HTR-8/SVneo (cell line): ENCODE results near the gene ZNF563.

ENCODE experiments used
- DNase-seq: peaks from one replicate; pipeline ENCODE4 v3.0.0; 2011; ENCODE audit warnings: low spot score, mixed read lengths; ENCODE audit not compliant: insufficient read length
- FAIRE-seq: peaks from 2 replicates; lab custom pipeline; 2011; peaks lifted over from hg19 to GRCh38; lab: Jason Lieb, UNC

The ZNF563 gene

DNA sequence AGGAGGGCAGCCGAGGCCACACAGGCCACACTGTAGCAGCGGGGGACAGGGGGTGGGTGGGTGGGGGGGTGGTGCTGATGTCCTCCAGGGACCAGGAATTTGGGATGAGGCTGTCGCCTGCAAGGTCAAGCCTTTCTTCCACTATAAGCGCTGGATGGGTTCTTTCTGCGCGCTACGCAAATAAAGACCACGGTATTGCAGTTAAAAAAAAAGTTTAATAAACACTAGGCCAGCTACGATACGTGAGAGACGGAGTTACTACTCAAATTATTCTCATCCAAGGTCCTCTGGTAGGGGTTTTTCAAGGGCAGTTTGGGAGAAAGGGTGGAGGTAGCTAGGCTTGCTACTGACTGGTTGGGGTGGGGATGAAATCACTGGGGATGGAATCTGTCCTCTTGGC, 38.2 kb downstream of the ZNF563 start:
- DNase-seq (no peak), FAIRE-seq (no peak)

GRCh38 chr19:12294249-12295158, 38.9 kb downstream of the ZNF563 start, which contains the start of gene ZNF44:
TSS of gene ZNF44 (minus strand) at chr19:12294883. CDS start at chr19:12294694, 189 bp downstream.
- peak; percentile 89 for FAIRE-seq
- DNase-seq = peak; percentile 95

DNA sequence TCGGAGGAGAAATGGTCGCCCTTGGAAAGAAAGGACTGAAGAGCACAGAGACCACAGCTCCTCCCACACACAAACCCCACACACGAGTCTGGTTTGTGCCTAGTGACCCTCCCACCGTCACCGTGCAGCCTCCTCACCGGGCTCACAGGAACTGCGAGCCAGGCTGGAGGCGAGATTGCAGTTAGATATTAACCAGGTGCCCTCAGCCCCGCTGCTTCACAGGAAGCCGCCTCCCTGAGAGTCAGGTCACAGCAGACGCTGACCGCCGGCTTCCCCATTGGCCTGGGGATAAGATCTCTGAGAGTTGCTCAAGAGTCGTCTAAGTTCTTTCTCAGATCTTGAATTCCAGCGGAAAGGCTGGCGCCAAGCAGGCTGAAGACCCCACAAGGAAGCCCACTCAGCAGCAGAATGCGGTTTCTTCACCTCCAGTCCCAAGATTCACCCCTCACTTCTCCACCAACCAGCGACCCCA, 39.6 kb downstream of the ZNF563 start:
- no peak for FAIRE-seq
- DNase-seq = peak; percentile 51

DNA sequence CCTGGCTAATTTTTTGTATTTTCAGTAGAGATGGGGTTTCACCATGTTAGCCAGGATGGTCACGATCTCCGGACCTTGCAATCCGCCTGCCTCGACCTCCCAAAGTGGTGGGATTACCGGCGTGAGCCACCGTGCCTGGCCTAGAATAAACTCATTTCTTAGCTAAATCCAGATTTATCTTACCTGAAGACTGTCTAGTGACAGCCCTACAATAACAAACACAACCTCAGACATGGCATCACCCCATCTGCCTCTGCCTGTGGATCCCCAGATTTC, 43.7 kb downstream of the ZNF563 start:
- DNase-seq = no peak
- FAIRE-seq = no peak

- FAIRE-seq = no peak
- DNase-seq = no peak
Observed at GRCh38 chr19:12287958-12288500, 45.4 kb downstream of the ZNF563 start.

DNA sequence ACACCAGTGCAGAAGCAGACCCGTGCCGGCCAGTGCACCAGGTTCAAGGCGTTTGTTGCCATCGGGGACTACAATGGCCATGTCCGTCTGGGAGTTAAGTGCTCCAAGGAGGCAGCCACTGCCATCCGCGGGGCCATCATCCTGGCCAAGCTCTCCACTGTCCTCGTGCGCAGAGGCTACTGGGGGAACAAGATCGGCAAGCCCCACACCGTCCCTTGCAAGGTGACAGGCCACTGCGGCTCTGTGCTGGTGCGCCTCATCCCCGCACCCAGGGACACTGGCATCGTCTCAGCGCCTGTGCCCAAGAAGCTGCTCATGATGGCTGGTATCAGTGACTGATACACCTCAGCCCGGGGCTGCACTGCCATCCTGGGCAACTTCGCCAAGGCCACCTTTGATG, 48.8 kb downstream of the ZNF563 start:
- no peak for FAIRE-seq

GRCh38 chr19:12284226-12284625, 49.2 kb downstream of the ZNF563 start:
- DNase-seq = no peak
- no peak for FAIRE-seq

More for the DNA sequence above, 48.8 kb downstream of the ZNF563 start:
- DNase-seq = no peak

DNA sequence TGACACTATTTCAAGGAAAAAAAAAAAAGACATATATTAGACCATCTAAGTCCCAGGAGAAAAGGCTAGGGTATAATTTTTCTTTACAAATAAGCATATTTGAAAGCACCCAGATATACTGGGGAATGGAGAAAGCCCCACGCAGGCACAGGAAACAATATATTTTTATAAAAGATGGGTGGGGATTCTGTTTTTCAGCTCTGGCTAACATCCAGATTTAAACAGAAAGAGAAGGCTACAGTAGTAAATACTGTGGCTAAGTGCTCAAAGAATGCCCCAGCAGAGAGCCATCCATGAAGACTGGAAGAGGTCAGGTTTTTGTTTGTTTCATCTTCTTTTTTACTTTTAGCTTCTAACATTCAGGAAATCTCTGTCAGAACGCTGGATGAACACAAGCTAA, 54.7 kb downstream of the ZNF563 start:
- FAIRE-seq (no peak), DNase-seq (no peak)

DNA sequence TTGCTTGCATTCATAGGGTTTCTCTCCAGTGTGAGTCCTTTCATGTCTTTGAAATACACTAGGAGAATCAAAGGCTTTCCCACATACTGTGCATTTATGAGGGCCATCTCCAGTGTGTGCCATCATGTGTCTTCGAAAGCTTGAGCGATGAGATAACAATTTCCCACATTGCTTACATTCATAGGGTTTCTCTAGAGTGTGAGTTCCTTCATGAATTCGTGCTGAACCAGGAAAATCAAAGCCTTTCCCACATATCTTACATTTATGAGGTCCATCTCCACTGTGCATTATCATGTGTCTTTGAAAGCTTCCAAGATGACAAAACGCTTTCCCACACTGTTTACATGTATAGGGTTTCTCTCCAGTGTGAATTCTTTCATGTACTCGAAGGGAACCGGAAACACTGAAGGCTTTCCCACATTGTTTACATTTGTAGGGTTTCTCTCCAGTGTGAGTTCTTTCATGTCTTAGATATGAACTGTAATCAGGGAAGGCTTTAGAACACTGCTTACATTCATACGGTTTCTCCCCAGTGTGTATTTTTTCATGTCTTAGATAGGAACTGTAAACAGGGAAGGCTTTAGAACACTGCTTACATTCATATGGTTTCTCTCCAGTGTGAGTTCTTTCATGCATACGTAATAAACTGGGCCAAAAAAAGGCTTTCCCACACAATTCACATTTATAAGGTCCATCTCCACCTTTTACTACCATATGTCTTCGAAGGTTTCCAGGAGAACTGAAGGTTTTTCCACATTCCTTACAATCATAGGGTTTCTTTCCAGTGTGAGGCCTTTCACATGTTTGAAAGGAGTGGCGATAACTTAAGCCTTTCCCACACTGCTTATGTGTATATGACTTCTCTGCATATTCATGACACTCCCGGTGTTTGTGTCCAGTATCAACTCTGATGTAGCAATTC, 60.2 kb downstream of the ZNF563 start:
- no peak for FAIRE-seq

GRCh38 chr19:12272386-12272785, 61.0 kb downstream of the ZNF563 start:
- no peak for DNase-seq
- FAIRE-seq = no peak

More for the DNA sequence above, 60.2 kb downstream of the ZNF563 start:
- DNase-seq = no peak

- FAIRE-seq (no peak), DNase-seq (no peak)
Observed at GRCh38 chr19:12270854-12271253, 62.6 kb downstream of the ZNF563 start.
